Measurements from ENCODE around the gene TNS2.

The TNS2 gene

GRCh38 chr12:53042607-53043454 lies 7.0 kb upstream of the TNS2 start:
- no peak for DNase-seq (ENCODE audit: low read depth in 2 of 2)

GRCh38 chr12:53044052-53044581 lies 5.7 kb upstream of the TNS2 start:
- DNase-seq (ENCODE audit: low read depth in 2 of 2), result no peak

GRCh38 chr12:53044896-53045695 lies 4.8 kb upstream of the TNS2 start:
- DNase-seq (ENCODE audit: low read depth in 2 of 2), result no peak

GRCh38 chr12:53045696-53046045 lies 4.2 kb upstream of the TNS2 start:
- DNase-seq (ENCODE audit: low read depth in 2 of 2), result no peak

GRCh38 chr12:53046655-53047220 lies 3.1 kb upstream of the TNS2 start:
- no peak for DNase-seq (ENCODE audit: low read depth in 2 of 2)

GRCh38 chr12:53047221-53048032 lies 2.4 kb upstream of the TNS2 start:
- DNase-seq (ENCODE audit: low read depth in 2 of 2), result peak; percentile 35 to 52

- DNase-seq (ENCODE audit: low read depth in 2 of 2), result no peak
These were observed 1.7 kb upstream of the TNS2 start for GRCh38 chr12:53048033-53048779.

GRCh38 chr12:53048780-53049401 lies 974 bp upstream of the TNS2 start:
- no peak for DNase-seq (ENCODE audit: low read depth in 2 of 2)

GRCh38 chr12:53050426-53051057 lies 677 bp downstream of the TNS2 start:
- no peak for DNase-seq (ENCODE audit: low read depth in 2 of 2)

- no peak for DNase-seq (ENCODE audit: low read depth in 2 of 2)
These were observed 1.4 kb downstream of the TNS2 start for GRCh38 chr12:53051058-53051880.

GRCh38 chr12:53051881-53052412 lies 2.1 kb downstream of the TNS2 start:
- DNase-seq (ENCODE audit: low read depth in 2 of 2), result no peak

- DNase-seq (ENCODE audit: low read depth in 2 of 2), result no peak
These were observed 2.8 kb downstream of the TNS2 start for GRCh38 chr12:53052419-53053217.

- DNase-seq (ENCODE audit: low read depth in 2 of 2), result peak; percentile 14 to 23
These were observed 3.6 kb downstream of the TNS2 start for GRCh38 chr12:53053218-53054111.

GRCh38 chr12:53054112-53054878 lies 4.4 kb downstream of the TNS2 start:
- DNase-seq (ENCODE audit: low read depth in 2 of 2), result peak; percentile 75 to 84

- DNase-seq (ENCODE audit: low read depth in 2 of 2), result no peak
These were observed 5.8 kb downstream of the TNS2 start for GRCh38 chr12:53055471-53056266.

All from stimulated activated CD8-positive, alpha-beta memory T cell treated with anti-CD3 and anti-CD28 coated beads, Interleukin-7, amount 100 ng/mL, for 1 hour (primary cell).